Measurements from ENCODE around the gene GFOD1. TPM values are rescaled to one million over a fixed set of nuclear protein-coding genes. Genes with fewer than 3 reads are reported as not detected.

Gene GFOD1
- polyA plus RNA-seq, 1 of the 3 experiments (the other 2 are of a cell fraction) = 1.6 TPM

DNA sequence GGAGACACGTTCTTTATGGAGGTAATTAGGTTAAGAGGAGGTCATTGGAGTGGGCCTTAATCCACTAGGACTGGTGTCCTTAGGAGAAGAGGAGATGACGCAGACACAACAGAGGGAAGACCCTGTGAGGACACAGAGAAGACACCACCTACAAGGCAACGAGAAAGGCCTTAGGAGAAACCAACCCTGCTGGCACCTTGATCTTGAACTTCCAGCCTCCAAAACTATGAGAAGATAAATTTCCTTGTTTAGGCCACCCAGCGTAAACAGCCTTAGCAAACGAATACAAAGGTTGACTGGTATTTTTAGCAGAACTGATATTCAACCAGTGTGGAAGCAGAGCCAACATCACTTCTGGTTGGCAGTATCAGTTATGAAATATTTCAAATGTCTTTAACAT lies 75.2 kb downstream of the GFOD1 start (continued):
- no peak for TF ChIP-seq CTCF (IDR thresholded peaks at IDR 0.05)
- no peak for TF ChIP-seq FOXM1 (IDR thresholded peaks at IDR 0.05; ENCODE audit: low read depth)
- TF ChIP-seq, protein P1, sequence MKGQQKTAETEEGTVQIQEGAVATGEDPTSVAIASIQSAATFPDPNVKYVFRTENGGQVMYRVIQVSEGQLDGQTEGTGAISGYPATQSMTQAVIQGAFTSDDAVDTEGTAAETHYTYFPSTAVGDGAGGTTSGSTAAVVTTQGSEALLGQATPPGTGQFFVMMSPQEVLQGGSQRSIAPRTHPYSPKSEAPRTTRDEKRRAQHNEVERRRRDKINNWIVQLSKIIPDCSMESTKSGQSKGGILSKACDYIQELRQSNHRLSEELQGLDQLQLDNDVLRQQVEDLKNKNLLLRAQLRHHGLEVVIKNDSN (IDR thresholded peaks at IDR 0.05; ENCODE audit: borderline replicate concordance, low read depth) = no peak
- TF ChIP-seq TCF12 (IDR thresholded peaks at IDR 0.05) = no peak

DNA sequence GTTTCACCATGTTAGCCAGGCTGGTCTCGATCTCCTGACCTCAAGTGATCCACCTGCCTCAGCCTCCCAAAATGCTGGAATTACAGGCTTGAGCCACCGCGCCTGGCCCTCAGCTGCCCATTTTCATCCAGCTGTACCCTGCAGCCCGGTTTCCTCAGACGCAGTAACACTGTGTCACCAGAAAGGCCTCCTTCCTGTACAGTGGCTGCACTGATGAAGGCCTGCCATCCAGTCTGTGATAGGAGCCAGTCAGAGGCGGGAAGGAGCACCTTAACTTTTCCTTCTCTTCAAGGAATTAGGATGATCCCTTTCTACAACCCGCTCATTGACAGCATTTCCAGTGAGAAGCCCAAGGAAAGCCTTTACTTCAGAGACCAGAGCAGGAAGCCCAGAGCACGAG lies 75.9 kb downstream of the GFOD1 start:
- Histone ChIP-seq H3K4me1 (ENCODE audit: control insufficient read depth in 1 of 2, insufficient read depth in 2 of 2, low read depth in 1 of 2, low read length in 1 of 2) (peaks cover 0 to 16% of the 10 kb centered on the region in 2 experiments; a peak in 2 of 4 replicates), H3K9me3 (no peaks in the 10 kb centered on the region), H3K9ac (no peak overlapping the region), H3K9me2 (no peaks in the 10 kb centered on the region), H2AFZ (ENCODE audit: low read depth) (no peak overlapping the region), H3K27ac (ENCODE audit: low read depth in 2 of 2, low read length in 1 of 2) (no peak overlapping the region), H3K4me3 (ENCODE audit: low read depth in 2 of 2, low read length in 1 of 2) (no peak overlapping the region), H3K36me3 (replicated peaks in 1 of 2; ENCODE audit: control insufficient read depth in 1 of 2, insufficient read depth in 2 of 2, low read length in 1 of 2) (no peaks in the 10 kb centered on the region), H3K79me2 (ENCODE audit: insufficient read depth) (no peaks in the 10 kb centered on the region), H3K27me3 (ENCODE audit: insufficient read depth) (no peaks in the 10 kb centered on the region), H3F3A (replicated peaks; ENCODE audit: insufficient read depth) (no peaks in the 10 kb centered on the region), H3K4me2 (no peak overlapping the region), H4K20me1 (ENCODE audit: insufficient read depth) (no peaks in the 10 kb centered on the region)
- no peak for DNase-seq
- WGBS (ENCODE audit: low lambda C conversion rate) = 91% methylated on average over 8 of the region's 8 CpGs
- POLR2A ChIA-PET = no interaction called here
- TF ChIP-seq GABPA (IDR thresholded peaks at IDR 0.05; ENCODE audit: low read depth) (no peak), RFX5 (IDR thresholded peaks at IDR 0.05; ENCODE audit: low read length) (no peak), RCOR1 (IDR thresholded peaks at IDR 0.05; ENCODE audit: low read length) (no peak), EP300 (IDR thresholded peaks at IDR 0.05; ENCODE audit: borderline replicate concordance in 1 of 2, low read depth in 1 of 2, low read length in 1 of 2) (no peak), MXI1 (IDR thresholded peaks at IDR 0.05; ENCODE audit: low read depth, low read length) (no peak), SMC3 (IDR thresholded peaks at IDR 0.05; ENCODE audit: low read depth, low read length) (no peak), FOXJ3 (CRISPR knock-in tag; IDR thresholded peaks at IDR 0.05) (no peak), GATA2 (CRISPR knock-in tag; IDR thresholded peaks at IDR 0.05) (no peak), RXRA (IDR thresholded peaks at IDR 0.05; ENCODE audit: borderline replicate concordance, low read depth) (no peak), RAD21 (IDR thresholded peaks at IDR 0.05; ENCODE audit: low read length) (no peak), TEAD4 (IDR thresholded peaks at IDR 0.05; ENCODE audit: borderline replicate concordance, insufficient read depth) (no peak), POLR2AphosphoS5 (IDR thresholded peaks at IDR 0.05; ENCODE audit: low read depth, low read length) (no peak), FOXM1 (IDR thresholded peaks at IDR 0.05; ENCODE audit: low read depth) (no peak), MEF2A (IDR thresholded peaks at IDR 0.05; ENCODE audit: borderline replicate concordance, low read depth) (no peak), NFIC (IDR thresholded peaks at IDR 0.05; ENCODE audit: borderline replicate concordance) (no peak), PBX3 (IDR thresholded peaks at IDR 0.05) (no peak)
- TF ChIP-seq, protein P2, sequence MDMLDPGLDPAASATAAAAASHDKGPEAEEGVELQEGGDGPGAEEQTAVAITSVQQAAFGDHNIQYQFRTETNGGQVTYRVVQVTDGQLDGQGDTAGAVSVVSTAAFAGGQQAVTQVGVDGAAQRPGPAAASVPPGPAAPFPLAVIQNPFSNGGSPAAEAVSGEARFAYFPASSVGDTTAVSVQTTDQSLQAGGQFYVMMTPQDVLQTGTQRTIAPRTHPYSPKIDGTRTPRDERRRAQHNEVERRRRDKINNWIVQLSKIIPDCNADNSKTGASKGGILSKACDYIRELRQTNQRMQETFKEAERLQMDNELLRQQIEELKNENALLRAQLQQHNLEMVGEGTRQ (IDR thresholded peaks at IDR 0.05; ENCODE audit: borderline replicate concordance, low read depth, low read length) = no peak
- CTCF ChIA-PET = no interaction called here
